Activated CD8-positive, alpha-beta memory T cell treated with anti-CD3 and anti-CD28 coated beads, Interleukin-2, amount 50 U/mL, for 48 hours (primary cell): ENCODE measurements around the gene PLEKHN1.
"Not testable (repeated sequence)": the region's sequence is repeated elsewhere in the genome, so short reads cannot be mapped to it uniquely, and the experiment has no call there.

Experiments used
- DNase-seq: peaks from one replicate; pipeline ENCODE4 v3.0.0-alpha.2; 2020

The PLEKHN1 gene

DNA sequence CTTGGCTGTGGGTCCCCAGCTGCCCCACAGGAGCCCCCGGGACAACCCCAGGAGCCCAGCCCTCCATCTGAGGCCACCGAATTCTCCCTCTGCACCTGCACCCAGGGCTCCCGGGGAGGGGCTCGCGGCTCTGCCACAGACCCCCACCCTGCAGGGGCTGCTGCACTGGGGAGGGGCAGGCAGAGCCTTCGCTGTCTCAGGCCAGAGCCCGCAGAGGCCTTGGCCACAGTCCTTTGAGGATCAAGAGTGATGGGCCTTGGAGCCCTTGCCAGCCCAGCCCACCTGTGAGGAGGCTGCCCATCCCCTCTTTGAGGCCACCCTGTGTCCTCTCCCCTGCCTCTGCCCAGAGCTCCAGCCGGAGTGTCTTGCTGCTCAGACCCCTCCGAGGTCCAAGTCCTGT lies 9.1 kb downstream of the PLEKHN1 start:
- DNase-seq, result no peak

DNA sequence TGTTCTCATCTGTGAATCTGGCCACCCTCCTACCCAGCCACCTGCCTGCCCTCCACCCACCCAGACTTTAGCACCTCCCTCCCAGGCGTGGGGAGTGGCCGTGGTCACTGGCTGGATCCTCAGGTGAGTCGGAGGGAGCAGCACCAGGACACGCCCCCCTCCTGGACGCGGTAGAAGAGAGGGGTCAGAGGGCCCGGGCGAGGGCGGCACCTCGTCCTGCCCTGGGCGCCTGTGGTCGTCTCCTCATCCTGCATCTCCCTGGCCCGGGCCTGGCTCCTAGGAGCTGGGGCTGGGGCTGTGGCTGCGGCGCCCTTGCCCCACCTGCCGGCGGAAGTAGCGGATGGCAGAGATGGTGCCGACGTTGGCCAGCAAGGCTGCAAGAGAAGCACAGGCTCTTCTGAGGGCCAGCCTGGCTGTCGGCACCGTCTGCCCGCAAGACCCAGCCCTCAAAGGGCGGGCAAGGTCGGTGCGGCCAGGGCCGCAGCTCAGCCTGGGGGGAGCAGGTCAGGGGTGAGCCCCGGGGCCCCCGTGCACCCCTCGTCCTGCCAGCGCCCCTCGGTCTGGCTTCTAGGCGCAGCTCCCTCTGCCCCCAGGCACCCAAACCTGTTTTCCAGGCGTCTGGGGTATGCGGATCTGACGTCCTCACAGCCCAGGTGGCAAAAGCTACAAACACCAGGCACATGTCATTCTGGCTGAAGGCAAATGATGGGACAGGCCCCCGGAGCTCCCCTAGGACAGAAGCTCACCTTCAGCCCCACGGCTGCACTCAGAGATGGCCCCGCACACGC lies 9.8 kb downstream of the PLEKHN1 start:
- peak; percentile 84 for DNase-seq

DNA sequence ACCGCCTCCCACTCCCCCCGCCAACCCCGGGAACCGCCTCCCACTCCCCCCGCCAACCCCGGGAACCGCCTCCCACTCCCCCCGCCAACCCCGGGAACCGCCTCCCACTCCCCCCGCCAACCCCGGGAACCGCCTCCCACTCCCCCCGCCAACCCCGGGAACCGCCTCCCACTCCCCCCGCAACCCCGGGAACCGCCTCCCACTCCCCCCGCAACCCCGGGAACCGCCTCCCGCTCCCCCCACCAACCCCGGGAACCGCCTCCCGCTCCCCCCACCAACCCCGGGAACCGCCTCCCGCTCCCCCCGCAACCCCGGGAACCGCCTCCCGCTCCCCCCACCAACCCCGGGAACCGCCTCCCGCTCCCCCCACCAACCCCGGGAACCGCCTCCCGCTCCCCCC lies 10.5 kb downstream of the PLEKHN1 start:
- not testable (repeated sequence) for DNase-seq

DNA sequence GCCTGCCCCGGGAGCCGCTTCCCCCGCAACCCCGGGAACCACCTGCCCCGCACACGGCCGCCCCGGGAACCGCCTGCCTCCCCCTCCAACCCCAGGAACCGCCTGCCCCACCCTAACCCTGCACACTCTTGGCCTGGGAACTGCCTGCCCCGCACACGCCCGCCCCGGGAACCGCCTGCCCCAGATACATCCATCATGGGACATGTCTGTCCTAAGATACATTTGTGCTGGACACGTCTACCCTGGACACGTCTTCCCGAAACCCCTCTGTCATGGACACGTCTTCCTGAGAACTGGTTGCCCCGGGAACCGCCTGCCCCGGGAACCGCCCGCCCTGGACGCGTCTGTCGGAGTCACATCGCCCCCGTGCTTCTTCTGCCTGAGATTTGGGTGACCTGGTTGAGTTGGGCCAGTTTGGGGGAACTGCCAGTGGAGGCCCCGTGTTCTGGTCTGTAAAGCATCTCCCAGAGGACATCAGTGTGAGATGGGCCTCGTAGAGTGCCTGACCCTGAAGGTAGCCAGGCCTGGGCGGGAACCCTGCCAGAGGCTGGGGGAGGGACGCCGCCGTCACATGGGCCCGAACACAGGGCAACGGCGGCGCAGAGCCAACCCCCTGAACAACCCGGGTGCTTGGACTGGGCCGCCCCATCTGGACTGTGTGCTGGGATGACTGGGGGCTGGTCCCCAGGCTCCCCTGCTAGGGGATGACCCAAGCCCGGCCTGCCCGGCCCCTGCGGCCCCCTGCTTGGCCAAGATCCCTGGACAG lies 12.0 kb downstream of the PLEKHN1 start:
- DNase-seq, result no peak

DNA sequence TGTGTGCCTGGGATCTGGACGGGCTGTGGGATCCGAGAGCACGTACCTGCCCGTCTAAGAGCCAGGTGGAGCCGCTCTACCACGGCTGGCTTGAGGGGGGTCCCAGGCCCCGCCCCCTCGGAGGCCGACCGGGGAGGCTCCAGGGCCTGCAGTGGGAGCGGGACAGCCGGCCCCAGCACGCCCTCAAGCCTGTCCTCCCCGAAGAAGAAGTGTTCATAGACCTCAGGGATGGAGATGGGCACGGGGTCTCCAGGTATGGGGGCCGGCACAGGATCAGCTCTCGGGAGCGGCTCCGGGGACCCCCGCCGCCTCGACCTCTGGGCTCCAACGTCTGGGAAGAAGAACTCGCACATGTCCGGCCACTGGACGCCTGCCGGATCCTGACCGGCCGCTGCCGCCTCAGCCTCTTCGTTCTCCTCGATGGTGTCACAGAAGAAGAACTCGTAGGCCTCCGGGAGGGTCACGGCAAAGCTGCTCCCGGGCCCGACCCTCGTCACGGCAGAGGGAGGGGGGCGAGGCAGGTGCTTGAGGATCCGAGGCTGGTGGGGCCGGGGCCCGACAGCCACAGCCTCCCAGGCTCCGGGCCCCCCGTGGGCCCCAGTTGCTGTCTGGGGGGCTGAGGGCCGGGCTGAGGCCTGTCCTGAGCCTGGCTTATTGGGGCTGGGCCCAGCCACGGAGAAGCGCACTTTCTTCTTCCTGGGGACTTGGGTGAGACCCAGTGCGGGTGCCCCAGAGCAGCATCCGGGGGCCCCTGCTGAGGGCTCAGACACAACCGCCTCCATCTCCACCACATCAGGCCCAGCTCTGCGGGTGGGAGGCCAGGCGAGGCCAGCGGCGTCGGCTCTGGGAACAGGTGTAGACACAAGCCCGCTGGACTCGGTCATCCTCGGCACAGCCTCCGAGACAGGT lies 12.8 kb downstream of the PLEKHN1 start:
- DNase-seq, result no peak

DNA sequence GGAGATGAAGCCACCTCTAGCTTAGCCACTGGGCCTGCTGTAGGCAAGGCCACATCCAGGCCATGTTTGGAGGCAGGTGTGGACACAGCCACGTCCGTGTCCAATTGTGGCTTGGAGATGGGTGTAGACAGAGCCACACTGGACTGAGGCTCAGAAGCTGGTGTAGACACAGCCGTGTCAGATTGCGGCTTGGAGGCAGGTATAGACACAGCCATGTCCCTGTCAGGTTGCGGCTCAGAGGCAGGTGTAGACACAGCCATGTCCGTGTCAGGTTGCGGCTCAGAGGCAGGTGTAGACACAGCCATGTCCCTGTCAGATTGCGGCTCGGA lies 13.4 kb downstream of the PLEKHN1 start:
- DNase-seq, result no peak

DNA sequence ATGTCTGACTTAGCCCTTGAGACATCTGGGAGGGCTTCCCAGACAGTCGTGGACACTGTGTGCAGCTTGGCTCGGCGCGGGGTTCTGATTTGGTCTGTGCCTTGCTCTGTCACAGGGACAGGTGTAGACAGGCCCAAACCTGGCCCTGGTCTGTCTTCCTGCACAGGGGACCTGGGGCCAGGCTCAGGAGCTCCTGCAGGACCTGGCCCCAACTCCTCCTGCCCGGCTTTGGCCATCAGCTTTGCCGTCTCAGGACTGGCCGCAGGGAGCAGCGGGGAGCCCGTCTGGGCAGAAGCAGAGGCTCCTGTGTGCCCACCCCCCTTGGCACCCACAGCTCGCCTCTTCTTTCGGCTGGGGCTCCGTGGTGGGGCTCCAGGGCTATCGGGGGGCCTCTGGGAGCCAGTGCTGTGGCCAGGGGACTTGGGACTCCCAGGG lies 13.9 kb downstream of the PLEKHN1 start:
- DNase-seq, result no peak

DNA sequence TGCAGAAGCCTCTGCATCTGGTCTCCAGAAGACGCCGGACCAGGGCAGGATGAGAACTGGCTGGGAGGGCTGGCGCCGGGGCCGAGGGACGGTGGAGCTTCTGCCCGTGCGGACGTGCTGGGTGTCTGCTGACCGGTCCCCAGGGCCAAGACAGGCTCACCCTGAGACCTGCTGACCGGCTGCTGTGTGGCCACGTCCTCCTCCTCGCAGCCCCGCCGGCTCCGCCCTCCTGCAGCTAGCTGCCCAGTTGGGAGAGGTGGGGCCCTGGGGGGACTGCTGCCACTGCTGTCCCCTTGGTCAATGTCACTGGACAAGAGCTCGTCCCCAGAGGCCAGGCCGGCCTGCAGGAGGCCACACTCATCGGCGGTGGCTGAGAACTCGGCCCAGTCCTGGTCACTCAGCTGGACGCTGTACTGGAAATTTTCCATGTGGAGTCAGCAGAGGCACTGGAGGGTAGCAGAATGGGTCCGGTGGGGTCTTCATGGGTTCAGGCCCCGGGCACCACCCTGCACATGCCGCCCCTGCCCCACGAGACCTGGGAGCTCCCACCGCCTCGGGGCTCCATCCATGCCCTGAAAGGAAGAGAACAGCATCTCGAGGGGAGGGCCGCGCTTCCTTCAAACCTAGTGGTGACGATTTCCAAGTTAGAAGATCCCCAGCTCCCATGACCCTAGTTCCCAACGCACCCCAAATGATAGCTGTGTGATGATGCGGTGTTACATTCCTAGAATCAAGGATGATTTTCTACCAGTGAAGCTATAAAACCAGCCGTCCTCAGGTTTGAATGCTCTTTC lies 14.5 kb downstream of the PLEKHN1 start:
- no peak for DNase-seq

DNA sequence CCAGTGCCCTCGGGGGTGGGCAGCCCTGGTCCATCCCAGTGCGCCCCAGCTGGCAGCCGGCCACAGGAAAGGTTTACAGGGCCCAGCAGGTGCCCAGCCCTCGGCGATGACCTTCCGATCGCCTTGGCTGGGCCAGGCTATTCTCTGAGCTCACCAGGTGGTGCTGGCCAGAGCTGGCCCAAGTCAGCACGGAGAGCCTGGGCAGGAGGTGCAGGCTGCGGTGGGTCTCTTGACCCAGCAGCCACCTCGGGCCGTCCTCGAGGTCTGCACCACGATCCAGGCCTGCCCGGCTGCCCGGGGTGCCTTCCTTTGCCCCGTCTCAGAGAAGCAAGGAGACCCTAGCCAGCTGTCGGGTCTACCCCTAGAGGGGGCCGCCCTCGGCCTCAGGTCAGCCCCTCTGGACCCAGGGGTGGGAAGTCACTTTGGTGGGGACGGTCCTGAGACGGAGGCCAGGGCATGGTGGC lies 15.2 kb downstream of the PLEKHN1 start:
- DNase-seq, result no peak

DNA sequence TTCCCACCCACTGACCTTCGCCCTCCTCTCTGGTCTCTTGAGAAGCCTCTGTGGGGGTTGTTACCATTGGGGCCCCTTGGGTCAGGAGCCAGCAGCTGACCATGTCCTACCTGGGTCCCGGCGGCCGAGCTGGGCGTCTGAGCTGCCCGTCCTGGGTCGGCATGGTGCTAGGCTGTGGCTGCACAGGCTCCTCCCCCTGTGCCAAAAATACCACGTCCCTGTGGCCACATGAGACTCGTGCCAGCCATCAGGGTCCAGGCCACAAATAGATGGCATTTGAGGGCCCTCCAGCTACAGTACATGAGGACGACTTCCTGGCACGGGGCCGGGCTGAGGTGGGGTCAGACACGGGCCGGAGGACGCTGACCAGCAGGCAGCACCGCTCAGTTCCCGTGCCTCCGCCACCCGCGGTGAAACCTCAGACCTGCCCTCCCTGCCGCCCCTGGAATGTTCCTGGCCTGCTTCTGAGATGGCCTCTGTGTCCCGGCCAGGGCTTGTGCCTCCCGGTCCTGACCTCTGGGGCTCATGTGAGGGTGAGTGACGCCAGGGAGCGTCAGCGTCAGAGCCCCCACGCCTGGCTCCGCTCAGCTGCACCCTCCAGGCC lies 15.8 kb downstream of the PLEKHN1 start, which contains the start of gene PERM1:
PERM1 (minus strand) TSS at position 139 of the 604 bp plus-strand sequence. CDS start 1,064 bp downstream, outside the sequence.
- DNase-seq, result no peak

DNA sequence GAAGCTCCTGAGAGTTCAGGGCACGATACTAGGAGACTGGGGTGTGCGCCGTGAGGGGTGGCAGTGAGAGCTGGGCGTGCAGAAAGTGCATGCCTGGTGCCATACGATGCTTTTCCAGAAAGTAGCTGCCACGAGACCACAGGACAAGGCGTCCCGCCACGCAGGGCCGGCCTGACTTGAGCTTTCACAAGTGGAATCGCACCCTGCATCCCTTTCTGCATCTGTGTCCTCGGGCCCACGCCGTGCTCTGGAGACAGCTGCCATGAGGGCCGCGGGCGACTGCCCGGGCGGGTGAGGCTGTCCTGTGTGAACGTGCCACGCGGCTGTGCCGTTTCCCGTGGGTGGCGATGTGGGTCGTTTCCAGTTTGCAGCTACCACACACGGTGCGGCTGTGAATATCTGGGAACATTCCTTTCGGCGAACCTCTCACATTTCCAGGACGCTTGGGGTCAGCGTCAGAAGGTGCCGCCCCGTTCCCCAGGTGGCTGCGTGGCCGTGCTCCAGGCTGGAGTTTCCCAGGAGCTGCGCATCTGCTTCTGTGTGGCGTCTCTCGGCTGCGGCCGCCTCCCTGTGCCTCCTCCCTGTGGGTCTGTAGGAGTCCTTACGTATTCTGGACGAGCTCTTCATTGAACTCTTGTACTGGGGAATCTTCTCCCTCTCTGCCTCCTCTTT lies 16.6 kb downstream of the PLEKHN1 start:
- no peak for DNase-seq

DNA sequence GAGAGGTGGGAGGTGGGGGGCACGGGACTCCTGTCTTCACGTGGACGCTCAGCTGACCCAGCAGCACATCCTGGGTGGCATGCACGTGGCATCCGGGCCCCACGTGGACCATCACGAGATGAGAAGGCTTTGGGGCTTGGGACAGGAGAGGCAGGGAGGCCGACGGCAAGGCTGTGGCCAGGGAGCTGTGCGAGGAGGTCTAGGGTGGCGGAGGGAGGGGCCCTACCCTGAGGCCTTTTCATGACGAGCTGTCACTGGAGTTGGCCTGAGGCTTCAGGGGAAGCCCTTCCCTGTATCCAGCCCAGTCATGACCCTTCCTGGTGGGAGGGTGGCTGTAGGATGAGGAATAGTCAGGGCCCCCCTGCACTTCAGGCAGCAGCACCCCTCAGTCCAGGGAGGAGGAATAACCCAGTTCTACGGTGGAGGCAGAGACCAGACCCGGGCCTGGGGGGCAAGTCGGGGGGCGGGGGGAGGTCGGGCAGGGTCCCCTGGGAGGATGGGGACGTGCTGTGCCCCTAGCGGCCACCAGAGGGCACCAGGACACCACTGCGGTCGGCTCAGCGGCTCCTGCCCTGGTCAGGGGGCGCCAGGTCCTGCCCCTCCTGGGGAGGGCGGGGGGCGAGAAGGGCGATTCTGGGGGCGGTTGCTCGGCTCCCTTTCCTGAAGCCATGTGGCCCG lies 17.7 kb downstream of the PLEKHN1 start:
- DNase-seq, result peak; percentile 87

DNA sequence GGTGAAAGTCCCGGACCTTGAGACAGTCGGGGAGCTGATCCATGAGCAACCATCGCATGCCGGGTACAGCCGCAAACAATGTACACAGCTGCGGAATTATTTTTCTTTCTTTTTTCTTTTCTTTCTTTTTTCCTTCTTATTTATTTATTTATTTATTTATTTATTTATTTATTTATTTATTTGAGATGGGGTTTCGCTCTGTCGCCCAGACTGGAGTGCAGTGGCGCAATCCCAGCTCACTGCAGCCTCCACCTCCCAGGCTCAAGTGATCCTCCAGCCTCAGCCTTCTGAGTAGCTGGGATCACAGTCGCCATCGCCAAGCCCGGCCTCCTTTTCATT lies 18.2 kb downstream of the PLEKHN1 start:
- DNase-seq, result no peak

DNA sequence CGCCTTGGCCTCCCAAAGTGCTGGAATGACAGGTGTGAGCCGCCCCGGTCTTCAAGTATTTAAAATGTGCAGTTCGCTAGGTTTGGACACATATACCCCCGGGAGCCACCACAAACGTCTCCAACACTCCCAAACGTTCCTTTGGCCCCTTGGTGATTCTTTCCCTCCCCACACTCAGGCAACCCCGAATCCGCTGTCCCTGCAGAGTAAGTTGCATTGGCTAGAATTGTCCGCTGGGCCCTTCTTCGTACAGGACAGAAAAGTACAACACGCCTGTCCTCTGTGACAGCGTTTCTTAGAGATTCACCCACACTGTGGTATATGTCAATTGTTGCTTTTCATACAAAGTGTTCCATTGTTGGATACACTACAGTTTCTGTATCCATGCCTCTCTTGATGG lies 18.8 kb downstream of the PLEKHN1 start:
- no peak for DNase-seq

DNA sequence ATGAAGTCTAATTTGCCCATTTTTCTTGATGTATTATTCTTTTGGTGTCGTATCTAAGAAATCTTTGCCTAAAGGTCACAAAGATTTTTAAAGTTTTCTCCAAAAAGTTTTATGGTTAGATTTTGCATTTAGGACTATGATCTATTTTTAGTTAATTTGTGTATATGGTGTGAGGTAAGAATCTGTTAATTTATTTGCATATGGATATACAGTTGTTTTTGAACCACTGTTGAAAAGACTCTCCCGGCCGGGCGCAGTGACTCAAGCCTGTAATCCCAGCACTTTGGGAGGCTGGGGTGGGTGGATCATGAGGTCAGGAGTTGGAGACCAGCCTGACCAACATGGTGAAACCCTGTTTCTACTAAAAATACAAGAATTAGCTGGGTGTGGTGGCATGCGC lies 21.8 kb downstream of the PLEKHN1 start:
- not testable (repeated sequence) for DNase-seq

DNA sequence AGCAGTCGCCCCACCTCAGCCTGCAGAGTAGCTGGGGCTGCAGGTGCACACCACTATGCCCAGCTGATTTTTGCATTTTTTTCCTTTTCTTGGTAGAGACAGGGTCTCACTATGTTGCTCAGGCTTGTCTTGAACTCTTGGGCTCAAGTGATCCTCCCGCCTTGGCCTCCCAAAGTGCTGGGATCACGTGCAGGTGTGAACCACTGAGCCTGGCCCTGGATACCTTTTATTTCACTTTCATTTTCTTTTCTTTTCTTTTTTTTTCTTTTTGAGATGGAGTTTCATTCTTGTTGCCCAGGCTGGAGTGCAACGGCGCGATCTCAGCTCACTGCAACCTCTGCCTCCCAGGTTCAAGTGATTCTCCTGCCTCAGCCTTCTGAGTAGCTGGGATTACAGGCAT lies 25.0 kb downstream of the PLEKHN1 start:
- not testable (repeated sequence) for DNase-seq

DNA sequence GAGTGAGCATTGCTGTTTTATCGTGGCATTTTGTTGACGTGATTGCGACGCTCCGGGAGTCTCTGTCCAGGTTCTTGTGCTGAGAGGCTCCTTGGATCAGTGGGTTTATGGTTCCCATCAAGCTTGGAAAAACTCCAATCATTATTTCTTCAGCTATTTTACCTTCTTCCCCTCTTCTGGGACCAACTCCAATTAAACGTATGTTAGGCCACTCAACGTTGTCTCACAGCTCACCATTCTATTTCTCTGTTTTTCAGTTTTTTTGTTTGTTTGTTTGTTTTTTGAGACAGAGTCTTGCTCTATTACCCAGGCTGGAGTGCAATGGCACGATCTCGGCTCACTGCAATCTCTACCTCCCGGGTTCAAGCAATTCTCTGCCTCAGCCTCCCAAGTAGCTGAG lies 25.6 kb downstream of the PLEKHN1 start:
- DNase-seq, result no peak

DNA sequence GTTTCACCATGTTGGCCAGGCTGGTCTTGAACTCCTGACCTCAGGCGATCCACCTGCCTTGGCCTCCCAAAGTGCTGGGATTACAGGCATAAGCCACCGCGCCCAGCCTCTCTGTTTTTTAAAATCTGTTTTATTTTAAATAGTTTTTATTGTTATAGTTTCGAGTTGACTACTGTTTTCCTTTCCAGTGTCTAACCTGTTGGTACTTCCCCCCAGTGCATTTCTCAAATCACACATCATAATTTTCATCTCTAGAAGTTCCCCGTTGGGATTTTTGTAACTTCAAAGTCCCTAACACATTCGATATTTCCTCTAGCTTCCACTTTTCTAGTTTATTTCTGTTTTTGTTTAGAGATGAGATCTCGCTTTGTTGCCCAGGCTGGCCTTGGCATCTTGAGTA lies 26.1 kb downstream of the PLEKHN1 start:
- DNase-seq, result no peak

DNA sequence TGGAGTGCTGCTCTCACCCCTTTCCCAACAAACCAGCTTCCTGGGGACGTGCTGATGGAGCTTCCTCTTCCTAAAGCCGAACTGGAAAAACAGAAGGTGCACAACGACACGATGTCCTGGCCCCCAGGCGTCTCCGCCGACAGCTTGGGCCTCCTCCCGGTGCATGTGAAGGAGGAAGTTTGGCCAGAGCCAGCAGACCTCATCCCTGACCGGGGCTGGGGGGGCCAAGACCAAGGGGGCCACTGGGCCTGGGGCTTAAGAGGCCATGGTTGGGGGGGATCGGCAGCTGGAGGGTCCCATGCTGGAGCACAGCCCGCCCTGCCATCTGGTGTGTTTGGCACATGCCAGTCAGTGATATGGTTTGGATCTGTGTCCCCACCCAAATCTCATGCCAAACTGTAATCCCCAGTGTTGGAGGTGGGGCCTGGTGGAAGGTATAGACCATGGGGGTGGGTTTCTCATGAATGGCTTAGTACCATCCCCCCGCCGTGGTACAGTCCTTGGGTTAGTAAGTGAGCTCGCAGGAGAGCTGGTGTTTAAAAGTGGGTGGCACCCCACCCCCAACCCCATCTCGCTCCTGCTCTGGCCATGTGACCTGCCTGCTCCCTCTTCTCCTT lies 27.2 kb downstream of the PLEKHN1 start:
- no peak for DNase-seq

DNA sequence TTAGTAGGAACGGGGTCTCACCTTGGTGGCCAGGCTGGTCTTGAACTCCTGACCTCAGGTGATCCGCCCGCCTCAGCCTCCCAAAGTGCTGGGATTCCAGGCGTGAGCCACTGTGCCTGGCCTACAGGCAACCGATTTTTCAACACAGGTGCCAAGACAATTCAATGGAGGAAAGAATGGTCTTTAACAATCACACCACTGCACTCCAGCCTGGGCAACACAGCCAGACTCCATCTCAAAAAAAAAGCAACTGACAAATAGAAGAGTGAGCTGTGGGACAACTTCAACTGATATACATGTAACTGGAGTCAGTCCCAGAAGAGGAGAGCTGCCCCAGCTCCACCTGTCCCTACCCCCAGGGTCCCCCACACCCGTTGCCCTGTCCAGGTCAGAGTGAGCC lies 28.3 kb downstream of the PLEKHN1 start:
- DNase-seq, result not testable (repeated sequence)
